PC-3 (cell line): ENCODE results near the gene ACO2.

Experiments
- EZH2 ChIP-seq: fragments of 300-600 bp; sonication (generic); IDR thresholded peaks from one replicate; pipeline ENCODE4 v1.6.1; 2017; ENCODE audit warnings: antibody characterized with exemption, mild to moderate bottlenecking, low read length; ENCODE audit not compliant: unreplicated experiment
- TF ChIP-seq, protein P1 (sequence below): fragments of 300-600 bp; sonication (generic); conservative IDR thresholded peaks from 2 replicates; pipeline ENCODE4 v1.5.1; 2017; ENCODE audit warnings: antibody characterized with exemption, low read depth, mild to moderate bottlenecking, low read length

- TF ChIP-seq, protein P1, sequence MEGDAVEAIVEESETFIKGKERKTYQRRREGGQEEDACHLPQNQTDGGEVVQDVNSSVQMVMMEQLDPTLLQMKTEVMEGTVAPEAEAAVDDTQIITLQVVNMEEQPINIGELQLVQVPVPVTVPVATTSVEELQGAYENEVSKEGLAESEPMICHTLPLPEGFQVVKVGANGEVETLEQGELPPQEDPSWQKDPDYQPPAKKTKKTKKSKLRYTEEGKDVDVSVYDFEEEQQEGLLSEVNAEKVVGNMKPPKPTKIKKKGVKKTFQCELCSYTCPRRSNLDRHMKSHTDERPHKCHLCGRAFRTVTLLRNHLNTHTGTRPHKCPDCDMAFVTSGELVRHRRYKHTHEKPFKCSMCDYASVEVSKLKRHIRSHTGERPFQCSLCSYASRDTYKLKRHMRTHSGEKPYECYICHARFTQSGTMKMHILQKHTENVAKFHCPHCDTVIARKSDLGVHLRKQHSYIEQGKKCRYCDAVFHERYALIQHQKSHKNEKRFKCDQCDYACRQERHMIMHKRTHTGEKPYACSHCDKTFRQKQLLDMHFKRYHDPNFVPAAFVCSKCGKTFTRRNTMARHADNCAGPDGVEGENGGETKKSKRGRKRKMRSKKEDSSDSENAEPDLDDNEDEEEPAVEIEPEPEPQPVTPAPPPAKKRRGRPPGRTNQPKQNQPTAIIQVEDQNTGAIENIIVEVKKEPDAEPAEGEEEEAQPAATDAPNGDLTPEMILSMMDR = no peak
- no peak for TF ChIP-seq EZH2
Observed at GRCh38 chr22:41524251-41524661, 55.3 kb downstream of the ACO2 start.
